PC-9 (cell line): ENCODE measurements around the gene PTEN. TPM values are rescaled to one million over a fixed set of nuclear protein-coding genes. Genes with fewer than 3 reads are reported as not detected.
"Not testable (repeated sequence)": the region's sequence is repeated elsewhere in the genome, so short reads cannot be mapped to it uniquely, and the experiment has no call there.

ENCODE experiments used
- BruUV-seq: library from RNA; stranded (reverse); fragments of 400-500 nt; replicated peaks from 2 replicates; lab custom pipeline; 2021; lab: Mats Ljungman, UMichigan
- CTCF ChIA-PET: fragments of 300-600 bp; sonication (Branson Sonifier 250); formaldehyde crosslinking; loops from one replicate; lab custom pipeline; 2022; ENCODE audit warnings: antibody characterized with exemption; lab: Charles Lee
- POLR2A ChIA-PET: fragments of 300-600 bp; sonication (Branson Sonifier 250); formaldehyde crosslinking; loops from one replicate; lab custom pipeline; 2022; ENCODE audit warnings: antibody characterized with exemption; ENCODE audit not compliant: unreplicated experiment; lab: Charles Lee
- DNase-seq, 2 experiments: peaks; one replicate each; pipeline versions ENCODE4 v3.0.0 to v3.0.0-alpha.2; 2015 to 2022; ENCODE audit warnings: mixed read lengths in 1 of 2
- H2AFZ ChIP-seq: fragments of 200-600 bp; sonication (generic); 2 replicates; pipeline ENCODE4 v1.8.1; 2017; ENCODE audit warnings: antibody characterized with exemption
- H3F3A ChIP-seq: fragments of 200-600 bp; sonication (generic); 2 replicates; pipeline ENCODE4 v1.8.1; 2017; ENCODE audit warnings: antibody characterized with exemption, mild to moderate bottlenecking, low read depth; ENCODE audit not compliant: insufficient read depth
- H3K27ac ChIP-seq: fragments of 200-600 bp; sonication (generic); 2 replicates; pipeline ENCODE4 v1.6.1; 2016; ENCODE audit warnings: mixed run types
- H3K27me3 ChIP-seq: fragments of 200-600 bp; sonication (generic); 2 replicates; pipeline ENCODE4 v1.6.1; 2016; ENCODE audit warnings: low read depth, mixed run types; ENCODE audit not compliant: insufficient read depth
- H3K36me3 ChIP-seq: fragments of 200-600 bp; sonication (generic); 2 replicates; pipeline ENCODE4 v1.6.1; 2016; ENCODE audit warnings: low read depth, mixed run types
- H3K4me1 ChIP-seq: fragments of 200-600 bp; sonication (generic); replicated peaks from 2 replicates; pipeline ENCODE4 v1.6.1; 2016; ENCODE audit warnings: mixed run types; ENCODE audit not compliant: insufficient read depth
- H3K4me2 ChIP-seq: fragments of 200-600 bp; sonication (generic); 2 replicates; pipeline ENCODE4 v1.6.1; 2017; ENCODE audit warnings: mixed run types
- H3K4me3 ChIP-seq: fragments of 200-600 bp; sonication (generic); 2 replicates; pipeline ENCODE4 v1.6.1; 2016; ENCODE audit warnings: mixed run types
- H3K79me2 ChIP-seq: fragments of 200-600 bp; sonication (generic); 2 replicates; pipeline ENCODE4 v1.6.1; 2017; ENCODE audit warnings: low read depth, mixed run types
- H3K9me2 ChIP-seq: fragments of 200-600 bp; sonication (generic); 2 replicates; pipeline ENCODE4 v1.8.1; 2017; ENCODE audit warnings: mild to moderate bottlenecking; ENCODE audit not compliant: insufficient read depth
- H3K9me3 ChIP-seq: fragments of 200-600 bp; sonication (generic); 2 replicates; pipeline ENCODE4 v1.8.1; 2016; ENCODE audit warnings: low read depth; ENCODE audit not compliant: insufficient read depth
- H4K20me1 ChIP-seq: fragments of 200-600 bp; sonication (generic); 2 replicates; pipeline ENCODE4 v1.8.1; 2017; ENCODE audit not compliant: insufficient read depth
- EZH2 ChIP-seq: fragments of 200-600 bp; sonication (generic); IDR thresholded peaks from 2 replicates; pipeline ENCODE4 v1.8.0; 2017; ENCODE audit warnings: antibody characterized with exemption, low read depth
- intact Hi-C: fragments of 100-400 bp; cut with micrococcal nuclease; formaldehyde crosslinking; loops from one replicate; pipeline ENCODE4 v1.10.0; 2022; ENCODE audit not compliant: unreplicated experiment
- total RNA-seq: library from RNA; stranded (reverse); gene quantifications from 2 replicates; pipeline ENCODE4 v1.2.3, GENCODE V29; 2021
- TF ChIP-seq, protein P1 (sequence below): fragments of 200-600 bp; sonication (generic); conservative IDR thresholded peaks from 2 replicates; pipeline ENCODE4 v1.6.1; 2017; ENCODE audit warnings: mixed run types, antibody characterized with exemption, mild to moderate bottlenecking, moderate library complexity

PTEN gene
- total RNA-seq, 1 experiment from 2014 or later, result 44.9 TPM

DNA sequence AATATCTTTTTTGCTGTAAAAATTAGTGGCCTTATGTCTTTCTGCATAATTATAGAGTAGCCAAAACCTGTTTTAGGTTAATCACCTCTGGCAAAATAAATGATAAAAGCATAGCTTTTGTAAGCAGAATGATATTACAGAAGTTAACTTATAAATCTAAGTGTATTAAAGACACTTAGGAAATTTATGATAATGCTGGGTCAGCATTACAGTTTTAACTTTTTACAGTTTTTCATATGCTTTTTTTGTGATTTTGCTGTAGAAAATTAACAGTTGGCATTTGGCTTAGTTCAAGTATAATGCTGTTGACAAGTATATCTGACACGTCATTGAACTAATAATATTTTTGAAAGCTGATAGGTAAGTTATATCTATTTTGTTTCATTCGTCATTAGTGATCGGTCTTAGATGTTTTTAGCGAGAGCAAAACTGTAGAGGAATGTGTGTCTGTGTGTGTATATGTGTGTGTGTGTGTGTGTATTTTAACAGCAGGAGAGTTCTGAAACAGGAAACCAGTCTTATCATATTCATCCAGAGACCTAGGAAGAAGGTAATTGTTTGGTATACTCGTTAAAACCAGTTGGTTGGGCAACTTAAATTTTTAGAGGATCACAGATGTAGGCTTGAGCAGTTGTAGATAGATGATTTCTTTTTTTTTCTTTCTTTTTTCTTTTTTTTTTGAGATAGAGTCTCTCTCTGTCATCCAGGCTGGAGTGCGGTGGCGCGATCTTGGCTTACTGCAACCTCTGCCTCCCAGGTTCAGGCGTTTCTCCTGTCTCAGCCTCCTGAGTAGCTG, 15.4 kb downstream of the PTEN start:
- no peak overlapping the region for H3K4me2 ChIP-seq
- no peaks in the 10 kb centered on the region; the same call in 1 of the 2 replicates for H3K9me3 ChIP-seq
- no peaks in the 10 kb centered on the region for H3K27me3 ChIP-seq
- no peaks in the 10 kb centered on the region for H4K20me1 ChIP-seq
- ChIA-PET POLR2A (no interaction called here), CTCF (no interaction called here)
- peaks cover 64% of the 10 kb centered on the region for H3K79me2 ChIP-seq
- no peaks in the 10 kb centered on the region for H3F3A ChIP-seq
- BruUV-seq, result no TSS peak
- no peak for DNase-seq
- no peak overlapping the region for H2AFZ ChIP-seq
- no peak for TF ChIP-seq EZH2
- TF ChIP-seq, protein P1, sequence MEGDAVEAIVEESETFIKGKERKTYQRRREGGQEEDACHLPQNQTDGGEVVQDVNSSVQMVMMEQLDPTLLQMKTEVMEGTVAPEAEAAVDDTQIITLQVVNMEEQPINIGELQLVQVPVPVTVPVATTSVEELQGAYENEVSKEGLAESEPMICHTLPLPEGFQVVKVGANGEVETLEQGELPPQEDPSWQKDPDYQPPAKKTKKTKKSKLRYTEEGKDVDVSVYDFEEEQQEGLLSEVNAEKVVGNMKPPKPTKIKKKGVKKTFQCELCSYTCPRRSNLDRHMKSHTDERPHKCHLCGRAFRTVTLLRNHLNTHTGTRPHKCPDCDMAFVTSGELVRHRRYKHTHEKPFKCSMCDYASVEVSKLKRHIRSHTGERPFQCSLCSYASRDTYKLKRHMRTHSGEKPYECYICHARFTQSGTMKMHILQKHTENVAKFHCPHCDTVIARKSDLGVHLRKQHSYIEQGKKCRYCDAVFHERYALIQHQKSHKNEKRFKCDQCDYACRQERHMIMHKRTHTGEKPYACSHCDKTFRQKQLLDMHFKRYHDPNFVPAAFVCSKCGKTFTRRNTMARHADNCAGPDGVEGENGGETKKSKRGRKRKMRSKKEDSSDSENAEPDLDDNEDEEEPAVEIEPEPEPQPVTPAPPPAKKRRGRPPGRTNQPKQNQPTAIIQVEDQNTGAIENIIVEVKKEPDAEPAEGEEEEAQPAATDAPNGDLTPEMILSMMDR, result no peak
- H3K9me2 ChIP-seq, result no peaks in the 10 kb centered on the region
- intact Hi-C loops, result loop anchor here (10.0 kb wide), 1 partner anchor 46 kb away; no protein-coding TSS in a partner anchor
- H3K4me3 ChIP-seq, result no peak overlapping the region
- H3K4me1 ChIP-seq, result no peaks in the 10 kb centered on the region
- peaks cover 5% of the 10 kb centered on the region for H3K36me3 ChIP-seq
- H3K27ac ChIP-seq, result no peak overlapping the region

DNA sequence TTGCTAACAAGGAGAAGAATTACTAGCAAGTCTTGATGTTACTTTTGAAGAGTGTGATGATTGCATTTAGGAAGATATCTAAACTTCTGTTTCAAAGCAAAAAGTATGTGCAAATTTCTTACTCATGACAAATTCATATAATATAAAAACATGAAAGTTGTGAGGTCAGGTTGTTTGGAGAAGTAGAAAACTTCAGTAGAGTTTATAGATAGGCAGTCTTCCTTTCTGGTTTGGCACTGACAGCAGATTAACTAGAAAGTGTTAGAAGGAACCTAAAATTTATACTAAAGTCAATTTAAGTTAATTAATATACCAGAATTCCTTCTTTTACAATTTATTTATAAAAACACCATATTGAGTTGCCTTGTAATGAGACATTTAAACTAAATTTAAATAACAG, 16.9 kb downstream of the PTEN start:
- Histone ChIP-seq H3K36me3 (peaks cover 5% of the 10 kb centered on the region), H2AFZ (no peak overlapping the region), H3K79me2 (peaks cover 56% of the 10 kb centered on the region), H3K27ac (no peak overlapping the region), H3K27me3 (no peaks in the 10 kb centered on the region), H3K4me1 (no peaks in the 10 kb centered on the region), H3K9me3 (no peaks in the 10 kb centered on the region; the same call in 1 of the 2 replicates), H3K4me2 (no peak overlapping the region), H3F3A (no peaks in the 10 kb centered on the region), H3K4me3 (no peak overlapping the region), H4K20me1 (no peaks in the 10 kb centered on the region), H3K9me2 (no peaks in the 10 kb centered on the region)
- DNase-seq, result no peak
- intact Hi-C loops, result no loop called here
- CTCF ChIA-PET, result no interaction called here
- BruUV-seq, result no TSS peak
- TF ChIP-seq, protein P1, result no peak
- no peak for TF ChIP-seq EZH2
- POLR2A ChIA-PET, result no interaction called here

DNA sequence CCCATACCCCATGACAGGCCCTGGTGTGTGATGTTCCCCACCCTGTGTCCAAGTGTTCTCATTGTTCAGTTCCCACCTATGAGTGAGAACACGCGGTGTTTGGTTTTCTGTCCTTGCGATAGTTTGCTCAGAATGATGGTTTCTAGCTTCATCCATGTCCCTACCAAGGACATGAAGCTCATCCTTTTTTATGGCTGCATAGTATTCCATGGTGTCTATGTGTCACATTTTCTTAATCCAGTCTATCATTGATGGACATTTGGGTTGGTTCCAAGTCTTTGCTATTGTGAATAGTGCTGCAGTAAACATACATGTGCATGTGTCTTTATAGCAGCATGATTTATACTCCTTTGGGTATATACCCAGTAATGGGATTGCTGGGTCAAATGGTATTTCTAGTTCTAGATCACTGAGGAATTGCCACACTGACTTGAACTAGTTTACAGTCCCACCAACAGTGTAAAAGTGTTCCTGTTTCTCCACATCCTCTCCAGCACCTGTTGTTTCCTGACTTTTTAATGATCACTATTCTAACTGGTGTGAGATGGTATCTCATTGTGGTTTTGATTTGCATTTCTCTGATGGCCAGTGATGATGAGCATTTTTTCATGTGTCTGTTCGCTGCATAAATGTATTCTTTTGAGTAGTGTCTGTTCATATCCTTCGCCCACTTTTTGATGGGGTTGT, 18.1 kb downstream of the PTEN start:
- POLR2A ChIA-PET, DNase-seq, H3K36me3 ChIP-seq, H3F3A ChIP-seq, CTCF ChIA-PET, H3K4me3 ChIP-seq, H3K9me3 ChIP-seq, H3K27me3 ChIP-seq, BruUV-seq, intact Hi-C loops, H3K27ac ChIP-seq, H3K4me1 ChIP-seq, H4K20me1 ChIP-seq, H3K9me2 ChIP-seq, H2AFZ ChIP-seq, H3K4me2 ChIP-seq: not testable (repeated sequence)
- peaks cover 53% of the 10 kb centered on the region for H3K79me2 ChIP-seq
